Progenitor cell of endocrine pancreas (in vitro differentiated cells): ENCODE data around the gene SLC26A11. TPM values are rescaled to one million over a fixed set of nuclear protein-coding genes. Genes with fewer than 3 reads are reported as not detected.
A peak's percentile ranks its signal among the peaks of the same experiment; 100 is the strongest.

Experiments used
- DNase-seq: peaks from one replicate; pipeline ENCODE4 v3.0.0; 2021; ENCODE audit warnings: low spot score; ENCODE audit not compliant: unreplicated experiment
- H3K27ac Mint-ChIP-seq: 2 replicates; pipeline ENCODE4 v1.8.0; 2021; ENCODE audit warnings: mild to moderate bottlenecking, moderate library complexity, mixed read lengths
- H3K27me3 Mint-ChIP-seq: 2 replicates; pipeline ENCODE4 v1.8.0; 2021; ENCODE audit warnings: mixed read lengths
- H3K36me3 Mint-ChIP-seq: 2 replicates; pipeline ENCODE4 v1.8.0; 2022; ENCODE audit warnings: mixed read lengths; ENCODE audit not compliant: insufficient read depth
- H3K4me1 Mint-ChIP-seq: 2 replicates; pipeline ENCODE4 v1.8.0; 2021; ENCODE audit warnings: low read depth, mixed read lengths
- H3K4me3 Mint-ChIP-seq: 2 replicates; pipeline ENCODE4 v1.8.0; 2021; ENCODE audit warnings: low read depth, mild to moderate bottlenecking, moderate library complexity, mixed read lengths
- H3K9me3 Mint-ChIP-seq: 2 replicates; pipeline ENCODE4 v1.8.0; 2021; ENCODE audit warnings: low read depth, mixed read lengths
- total RNA-seq: library from RNA; stranded (reverse); gene quantifications from 2 replicates; pipeline ENCODE4 v1.2.1, GENCODE V29; 2021
- TF ChIP-seq, protein P1 (sequence below): fragments of 200-600 bp; sonication (generic); IDR thresholded peaks from one replicate; pipeline ENCODE4 v1.5.0; 2021; ENCODE audit warnings: antibody characterized with exemption, mild to moderate bottlenecking; ENCODE audit not compliant: unreplicated experiment

The SLC26A11 gene
- total RNA-seq, 1 donor from 2014 or later = 40.1 TPM

GRCh38 chr17:80248001-80248893, 28.0 kb downstream of the SLC26A11 start:
- TF ChIP-seq, protein P1, sequence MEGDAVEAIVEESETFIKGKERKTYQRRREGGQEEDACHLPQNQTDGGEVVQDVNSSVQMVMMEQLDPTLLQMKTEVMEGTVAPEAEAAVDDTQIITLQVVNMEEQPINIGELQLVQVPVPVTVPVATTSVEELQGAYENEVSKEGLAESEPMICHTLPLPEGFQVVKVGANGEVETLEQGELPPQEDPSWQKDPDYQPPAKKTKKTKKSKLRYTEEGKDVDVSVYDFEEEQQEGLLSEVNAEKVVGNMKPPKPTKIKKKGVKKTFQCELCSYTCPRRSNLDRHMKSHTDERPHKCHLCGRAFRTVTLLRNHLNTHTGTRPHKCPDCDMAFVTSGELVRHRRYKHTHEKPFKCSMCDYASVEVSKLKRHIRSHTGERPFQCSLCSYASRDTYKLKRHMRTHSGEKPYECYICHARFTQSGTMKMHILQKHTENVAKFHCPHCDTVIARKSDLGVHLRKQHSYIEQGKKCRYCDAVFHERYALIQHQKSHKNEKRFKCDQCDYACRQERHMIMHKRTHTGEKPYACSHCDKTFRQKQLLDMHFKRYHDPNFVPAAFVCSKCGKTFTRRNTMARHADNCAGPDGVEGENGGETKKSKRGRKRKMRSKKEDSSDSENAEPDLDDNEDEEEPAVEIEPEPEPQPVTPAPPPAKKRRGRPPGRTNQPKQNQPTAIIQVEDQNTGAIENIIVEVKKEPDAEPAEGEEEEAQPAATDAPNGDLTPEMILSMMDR = no peak
- DNase-seq = no peak
- H3K27ac Mint-ChIP-seq = peak overlapping the region; percentile 41
- H3K36me3 Mint-ChIP-seq = peaks cover 12% of the 10 kb centered on the region
- H3K4me1 Mint-ChIP-seq = no peaks in the 10 kb centered on the region
- no peaks in the 10 kb centered on the region for H3K27me3 Mint-ChIP-seq
- H3K9me3 Mint-ChIP-seq = no peaks in the 10 kb centered on the region
- H3K4me3 Mint-ChIP-seq = no peak overlapping the region

DNA sequence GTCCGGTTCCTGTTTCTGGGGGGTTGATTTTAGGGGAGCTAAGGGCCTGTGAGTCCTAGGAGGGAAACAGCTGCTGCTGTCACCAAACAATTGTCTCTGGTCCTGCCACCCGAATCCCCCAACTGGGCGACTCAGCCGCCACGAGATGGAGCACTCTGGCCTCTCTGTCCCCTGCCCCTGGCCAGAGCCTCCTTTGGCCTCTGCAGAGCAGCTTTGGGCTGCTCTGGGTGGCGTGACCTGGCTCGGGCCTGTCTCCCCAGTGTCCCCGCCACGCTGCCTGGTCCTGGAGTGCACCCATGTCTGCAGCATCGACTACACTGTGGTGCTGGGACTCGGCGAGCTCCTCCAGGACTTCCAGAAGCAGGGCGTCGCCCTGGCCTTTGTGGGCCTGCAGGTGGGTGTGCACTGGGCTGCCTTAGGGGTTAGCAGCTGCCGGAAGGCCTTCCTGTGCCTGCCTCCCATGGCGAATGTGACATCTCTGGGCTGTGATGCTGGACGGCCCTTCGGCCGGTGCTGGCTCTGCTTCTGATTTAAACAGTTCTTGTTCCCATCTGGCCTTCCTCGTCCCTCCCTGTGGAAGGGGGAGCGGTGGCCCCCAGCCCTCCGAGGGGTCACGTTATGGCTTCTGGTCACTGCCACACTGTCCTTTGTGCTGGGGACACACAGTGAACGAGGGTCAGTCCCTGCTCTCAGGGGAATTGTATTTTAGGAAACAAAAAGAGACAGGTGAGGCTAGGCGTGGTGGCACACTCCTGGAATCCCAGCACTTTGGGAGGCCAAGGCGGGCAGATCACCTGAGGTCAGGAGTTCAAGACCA, 28.9 kb downstream of the SLC26A11 start:
- Mint-ChIP-seq H3K27me3 (no peaks in the 10 kb centered on the region), H3K9me3 (no peaks in the 10 kb centered on the region), H3K27ac (no peak overlapping the region), H3K36me3 (peaks cover 12% of the 10 kb centered on the region), H3K4me3 (no peak overlapping the region), H3K4me1 (no peaks in the 10 kb centered on the region)
- TF ChIP-seq, protein P1 = no peak
- no peak for DNase-seq

GRCh38 chr17:80251966-80252365, 31.7 kb downstream of the SLC26A11 start:
- no peak for DNase-seq
- Mint-ChIP-seq H3K36me3 (peaks cover 5% of the 10 kb centered on the region), H3K27ac (peak overlapping the region; percentile 83)

DNA sequence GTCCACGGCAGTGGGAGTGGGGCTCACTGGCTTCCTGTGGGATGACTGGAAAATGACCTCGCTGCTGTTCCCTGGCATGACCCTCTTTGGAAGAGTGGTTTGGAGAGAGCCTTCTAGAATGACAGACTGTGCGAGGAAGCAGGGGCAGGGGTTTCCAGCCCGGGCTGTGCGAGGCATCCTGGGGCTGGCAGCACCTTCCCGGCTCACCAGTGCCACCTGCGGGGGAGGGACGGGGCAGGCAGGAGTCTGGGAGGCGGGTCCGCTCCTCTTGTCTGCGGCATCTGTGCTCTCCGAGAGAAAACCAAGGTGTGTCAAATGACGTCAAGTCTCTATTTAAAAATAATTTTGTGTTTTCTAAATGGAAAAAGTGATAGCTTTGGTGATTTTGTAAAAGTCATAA, 32.6 kb downstream of the SLC26A11 start:
- H3K36me3 Mint-ChIP-seq = peaks cover 4% of the 10 kb centered on the region
- DNase-seq = peak; percentile 34
- H3K9me3 Mint-ChIP-seq = no peaks in the 10 kb centered on the region
- no peak overlapping the region for H3K27ac Mint-ChIP-seq
- no peaks in the 10 kb centered on the region for H3K27me3 Mint-ChIP-seq
- no peaks in the 10 kb centered on the region for H3K4me1 Mint-ChIP-seq
- TF ChIP-seq, protein P1 = peak; percentile 51
- H3K4me3 Mint-ChIP-seq = no peak overlapping the region

More at GRCh38 chr17:80251966-80252365, 31.7 kb downstream of the SLC26A11 start:
- no peaks in the 10 kb centered on the region for H3K4me1 Mint-ChIP-seq
- H3K9me3 Mint-ChIP-seq = no peaks in the 10 kb centered on the region
- TF ChIP-seq, protein P1 = no peak
- H3K27me3 Mint-ChIP-seq = no peaks in the 10 kb centered on the region
- no peak overlapping the region for H3K4me3 Mint-ChIP-seq
